ENCODE measurements around the gene NALCN.

Gene NALCN

DNA sequence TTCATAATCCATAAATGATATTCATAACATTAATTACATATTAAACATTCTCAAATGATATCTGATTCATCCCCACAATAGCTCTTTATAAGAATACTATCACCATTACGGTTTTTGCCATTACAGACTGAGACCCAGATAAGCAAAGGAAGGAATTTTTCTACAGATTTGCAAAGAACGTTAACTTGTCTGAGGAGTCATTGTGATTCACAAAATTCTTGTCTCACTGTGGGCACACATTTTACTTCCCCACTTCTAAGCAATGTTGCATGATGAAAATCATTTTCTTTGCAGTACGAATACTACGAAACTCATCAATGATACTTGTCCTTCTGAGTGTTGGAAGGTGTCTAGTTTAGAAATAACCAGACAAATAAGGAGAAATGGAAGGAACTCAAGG is 70.1 kb downstream of the NALCN start:
- no peak overlapping the region for H2BK15ac ChIP-seq (ENCODE audit: low read depth, poor library complexity, severe bottlenecking)
- H4K8ac ChIP-seq (ENCODE audit: low read length): no peak overlapping the region
- H2BK12ac ChIP-seq (ENCODE audit: low read length in 2 of 2): no peak overlapping the region
- H3K27ac ChIP-seq (ENCODE audit: low read length, poor library complexity, severe bottlenecking): no peak overlapping the region
- no peaks in the 10 kb centered on the region for H3K79me1 ChIP-seq (replicated peaks; ENCODE audit: low read length, poor library complexity, severe bottlenecking)
- H4K91ac ChIP-seq (ENCODE audit: low read length): no peak overlapping the region
- H3K9me3 ChIP-seq (ENCODE audit: control insufficient read depth, low read length): no peaks in the 10 kb centered on the region
- H3K4me3 ChIP-seq (ENCODE audit: insufficient read depth in 1 of 2, low read depth in 1 of 2, low read length in 2 of 2): no peak overlapping the region
- H3K27me3 ChIP-seq (ENCODE audit: control insufficient read depth in 1 of 2, insufficient read depth in 1 of 2, low read length in 2 of 2): no peaks in the 10 kb centered on the region
- H3K4me1 ChIP-seq (ENCODE audit: control insufficient read depth, insufficient read depth, low read depth, low read length): no peaks in the 10 kb centered on the region
- H3K14ac ChIP-seq (ENCODE audit: low read length in 2 of 2): no peak overlapping the region
- H2AFZ ChIP-seq (ENCODE audit: low read depth, low read length): no peak overlapping the region
- H3K9ac ChIP-seq (ENCODE audit: low read length): no peak overlapping the region
- no peak for DNase-seq
- no peak overlapping the region for H2BK5ac ChIP-seq (ENCODE audit: low read depth, low read length, poor library complexity, severe bottlenecking)
- no peak overlapping the region for H3K4ac ChIP-seq (ENCODE audit: low read depth in 1 of 2, low read length in 2 of 2)
- H3K23ac ChIP-seq (ENCODE audit: low read length in 2 of 2): no peak overlapping the region
- H3K36me3 ChIP-seq (ENCODE audit: control insufficient read depth in 1 of 2, insufficient read depth in 2 of 2, low read depth in 1 of 2, low read length in 2 of 2): no peaks in the 10 kb centered on the region
- H2AK5ac ChIP-seq (ENCODE audit: low read length, severe bottlenecking): no peak overlapping the region
- H2BK120ac ChIP-seq (ENCODE audit: low read depth, low read length): no peak overlapping the region
- no peak overlapping the region for H3K18ac ChIP-seq (ENCODE audit: low read depth in 1 of 2, low read length in 2 of 2)
- no peak overlapping the region for H3K4me2 ChIP-seq (ENCODE audit: low read length, poor library complexity, severe bottlenecking)
- 98% methylated on average over 4 of the region's 4 CpGs for WGBS

- no peak overlapping the region for H3K4me3 ChIP-seq (ENCODE audit: insufficient read depth in 1 of 2, low read depth in 1 of 2, low read length in 2 of 2)
- no peak overlapping the region for H2BK15ac ChIP-seq (ENCODE audit: low read depth, poor library complexity, severe bottlenecking)
- H2BK5ac ChIP-seq (ENCODE audit: low read depth, low read length, poor library complexity, severe bottlenecking): no peak overlapping the region
- H2BK120ac ChIP-seq (ENCODE audit: low read depth, low read length): no peak overlapping the region
- no peak for DNase-seq
- no peak overlapping the region for H3K23ac ChIP-seq (ENCODE audit: low read length in 2 of 2)
- H2AK5ac ChIP-seq (ENCODE audit: low read length, severe bottlenecking): no peak overlapping the region
- H3K18ac ChIP-seq (ENCODE audit: low read depth in 1 of 2, low read length in 2 of 2): no peak overlapping the region
- no peak overlapping the region for H4K8ac ChIP-seq (ENCODE audit: low read length)
- H3K4me1 ChIP-seq (ENCODE audit: control insufficient read depth, insufficient read depth, low read depth, low read length): no peaks in the 10 kb centered on the region
- H3K27ac ChIP-seq (ENCODE audit: low read length, poor library complexity, severe bottlenecking): no peak overlapping the region
- no peak overlapping the region for H3K9ac ChIP-seq (ENCODE audit: low read length)
- no peaks in the 10 kb centered on the region for H3K36me3 ChIP-seq (ENCODE audit: control insufficient read depth in 1 of 2, insufficient read depth in 2 of 2, low read depth in 1 of 2, low read length in 2 of 2)
- 24% methylated on average over 2 of the region's 5 CpGs for WGBS
- H2AFZ ChIP-seq (ENCODE audit: low read depth, low read length): no peak overlapping the region
- no peak overlapping the region for H2BK12ac ChIP-seq (ENCODE audit: low read length in 2 of 2)
- H3K14ac ChIP-seq (ENCODE audit: low read length in 2 of 2): no peak overlapping the region
- no peaks in the 10 kb centered on the region for H3K27me3 ChIP-seq (ENCODE audit: control insufficient read depth in 1 of 2, insufficient read depth in 1 of 2, low read length in 2 of 2)
- no peak overlapping the region for H4K91ac ChIP-seq (ENCODE audit: low read length)
- H3K9me3 ChIP-seq (ENCODE audit: control insufficient read depth, low read length): no peaks in the 10 kb centered on the region
- H3K4ac ChIP-seq (ENCODE audit: low read depth in 1 of 2, low read length in 2 of 2): no peak overlapping the region
- H3K79me1 ChIP-seq (replicated peaks; ENCODE audit: low read length, poor library complexity, severe bottlenecking): no peaks in the 10 kb centered on the region
- H3K4me2 ChIP-seq (ENCODE audit: low read length, poor library complexity, severe bottlenecking): no peak overlapping the region
Measured at GRCh38 chr13:101343128-101343787, 73.0 kb downstream of the NALCN start.

- Histone ChIP-seq H2AK5ac (ENCODE audit: low read length, severe bottlenecking) (no peak overlapping the region), H3K27ac (ENCODE audit: low read length, poor library complexity, severe bottlenecking) (no peak overlapping the region), H3K9me3 (ENCODE audit: control insufficient read depth, low read length) (no peaks in the 10 kb centered on the region), H3K14ac (ENCODE audit: low read length in 2 of 2) (no peak overlapping the region), H2BK12ac (ENCODE audit: low read length in 2 of 2) (no peak overlapping the region), H3K4me1 (ENCODE audit: control insufficient read depth, insufficient read depth, low read depth, low read length) (no peaks in the 10 kb centered on the region), H2AFZ (ENCODE audit: low read depth, low read length) (no peak overlapping the region), H3K4me3 (ENCODE audit: insufficient read depth in 1 of 2, low read depth in 1 of 2, low read length in 2 of 2) (no peak overlapping the region), H4K8ac (ENCODE audit: low read length) (no peak overlapping the region), H3K36me3 (ENCODE audit: control insufficient read depth in 1 of 2, insufficient read depth in 2 of 2, low read depth in 1 of 2, low read length in 2 of 2) (no peaks in the 10 kb centered on the region), H3K4ac (ENCODE audit: low read depth in 1 of 2, low read length in 2 of 2) (no peak overlapping the region), H3K23ac (ENCODE audit: low read length in 2 of 2) (no peak overlapping the region), H3K4me2 (ENCODE audit: low read length, poor library complexity, severe bottlenecking) (no peak overlapping the region), H2BK5ac (ENCODE audit: low read depth, low read length, poor library complexity, severe bottlenecking) (no peak overlapping the region), H2BK120ac (ENCODE audit: low read depth, low read length) (no peak overlapping the region), H4K91ac (ENCODE audit: low read length) (no peak overlapping the region), H3K18ac (ENCODE audit: low read depth in 1 of 2, low read length in 2 of 2) (no peak overlapping the region), H2BK15ac (ENCODE audit: low read depth, poor library complexity, severe bottlenecking) (no peak overlapping the region), H3K27me3 (ENCODE audit: control insufficient read depth in 1 of 2, insufficient read depth in 1 of 2, low read length in 2 of 2) (no peaks in the 10 kb centered on the region), H3K9ac (ENCODE audit: low read length) (no peak overlapping the region), H3K79me1 (replicated peaks; ENCODE audit: low read length, poor library complexity, severe bottlenecking) (no peaks in the 10 kb centered on the region)
- DNase-seq: no peak
- WGBS: no CpG with 5 or more reads among the region's 1 CpG
Measured at GRCh38 chr13:101341464-101341863, 74.8 kb downstream of the NALCN start.

GRCh38 chr13:101339202-101339601 is 77.1 kb downstream of the NALCN start:
- no peaks in the 10 kb centered on the region for H3K79me1 ChIP-seq (replicated peaks; ENCODE audit: low read length, poor library complexity, severe bottlenecking)
- 90% methylated on average over 5 of the region's 5 CpGs for WGBS
- no peak overlapping the region for H2BK5ac ChIP-seq (ENCODE audit: low read depth, low read length, poor library complexity, severe bottlenecking)
- H3K9me3 ChIP-seq (ENCODE audit: control insufficient read depth, low read length): no peaks in the 10 kb centered on the region
- H3K4me3 ChIP-seq (ENCODE audit: insufficient read depth in 1 of 2, low read depth in 1 of 2, low read length in 2 of 2): no peak overlapping the region
- DNase-seq: no peak
- no peak overlapping the region for H3K9ac ChIP-seq (ENCODE audit: low read length)
- no peak overlapping the region for H2AK5ac ChIP-seq (ENCODE audit: low read length, severe bottlenecking)
- no peaks in the 10 kb centered on the region for H3K4me1 ChIP-seq (ENCODE audit: control insufficient read depth, insufficient read depth, low read depth, low read length)
- H2BK120ac ChIP-seq (ENCODE audit: low read depth, low read length): no peak overlapping the region
- H2AFZ ChIP-seq (ENCODE audit: low read depth, low read length): no peak overlapping the region
- no peak overlapping the region for H3K27ac ChIP-seq (ENCODE audit: low read length, poor library complexity, severe bottlenecking)
- no peak overlapping the region for H3K4me2 ChIP-seq (ENCODE audit: low read length, poor library complexity, severe bottlenecking)
- H3K27me3 ChIP-seq (ENCODE audit: control insufficient read depth in 1 of 2, insufficient read depth in 1 of 2, low read length in 2 of 2): no peaks in the 10 kb centered on the region
- H3K14ac ChIP-seq (ENCODE audit: low read length in 2 of 2): no peak overlapping the region
- no peak overlapping the region for H3K18ac ChIP-seq (ENCODE audit: low read depth in 1 of 2, low read length in 2 of 2)
- H2BK15ac ChIP-seq (ENCODE audit: low read depth, poor library complexity, severe bottlenecking): no peak overlapping the region
- no peak overlapping the region for H2BK12ac ChIP-seq (ENCODE audit: low read length in 2 of 2)
- no peak overlapping the region for H4K8ac ChIP-seq (ENCODE audit: low read length)
- no peaks in the 10 kb centered on the region for H3K36me3 ChIP-seq (ENCODE audit: control insufficient read depth in 1 of 2, insufficient read depth in 2 of 2, low read depth in 1 of 2, low read length in 2 of 2)
- no peak overlapping the region for H3K23ac ChIP-seq (ENCODE audit: low read length in 2 of 2)
- no peak overlapping the region for H4K91ac ChIP-seq (ENCODE audit: low read length)
- no peak overlapping the region for H3K4ac ChIP-seq (ENCODE audit: low read depth in 1 of 2, low read length in 2 of 2)

All from mesenchymal stem cell (in vitro differentiated cells and primary cell).